Glomerular endothelial cell (primary cell): ENCODE data around the gene LBH. TPM values are rescaled to one million over a fixed set of nuclear protein-coding genes. Genes with fewer than 3 reads are reported as not detected.
A peak's percentile ranks its signal among the peaks of the same experiment; 100 is the strongest.

ENCODE experiments used
- DNase-seq: peaks from one replicate; pipeline ENCODE4 v3.0.0-alpha.2; 2011; ENCODE audit warnings: low read depth, low spot score; ENCODE audit errors: extremely low read depth
- total RNA-seq: library from RNA; depleted of rRNA; stranded (reverse); fragments of >200 nt; gene quantifications from 2 replicates; pipeline ENCODE4 v1.2.3, GENCODE V29; 2015

Gene LBH
- 21.4 and 23.0 TPM in 2 replicates for total RNA-seq

DNA sequence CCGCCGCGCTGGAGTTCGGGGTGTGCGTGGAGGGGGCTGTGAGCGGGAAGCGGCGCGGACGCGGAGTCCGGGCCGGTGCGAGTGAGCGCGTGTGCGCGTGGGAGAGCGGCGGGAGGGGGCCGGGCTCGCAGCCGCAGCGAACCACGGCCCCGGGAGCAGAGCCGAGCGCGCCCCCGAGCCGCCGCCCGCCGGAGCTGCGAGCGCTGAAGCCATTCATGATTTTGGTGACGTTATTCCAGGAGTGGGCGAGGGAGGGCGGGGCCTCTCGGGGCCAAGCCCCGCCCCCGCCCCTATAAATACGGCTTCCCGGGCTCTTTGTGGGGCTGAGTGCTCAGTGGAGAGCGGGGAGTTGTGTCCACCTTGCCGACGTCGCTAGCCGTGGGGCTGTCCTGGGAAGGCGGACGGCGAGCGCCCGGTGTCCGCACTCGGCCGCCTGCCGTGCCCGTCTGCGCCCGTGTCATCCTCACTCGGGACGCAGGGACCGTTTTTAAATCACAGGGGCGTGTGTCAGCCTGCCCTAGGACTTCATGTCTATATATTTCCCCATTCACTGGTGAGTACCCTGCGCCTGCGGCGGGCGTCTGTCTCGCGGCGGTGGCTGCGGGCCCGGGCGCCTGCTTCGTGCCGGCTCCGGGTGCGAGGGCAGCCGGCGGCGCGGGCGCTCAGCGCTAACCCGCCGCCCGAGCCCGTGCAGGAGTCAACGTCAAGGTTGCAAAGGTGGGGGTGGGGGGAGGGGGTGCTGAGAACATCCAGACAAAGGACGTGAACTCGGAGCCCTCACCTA lies at the start of gene LBH:
LBH (plus strand) TSS at position 323 of the 784 bp plus-strand sequence; CDS start at position 528, 205 bp downstream.
- DNase-seq, result no peak

DNA sequence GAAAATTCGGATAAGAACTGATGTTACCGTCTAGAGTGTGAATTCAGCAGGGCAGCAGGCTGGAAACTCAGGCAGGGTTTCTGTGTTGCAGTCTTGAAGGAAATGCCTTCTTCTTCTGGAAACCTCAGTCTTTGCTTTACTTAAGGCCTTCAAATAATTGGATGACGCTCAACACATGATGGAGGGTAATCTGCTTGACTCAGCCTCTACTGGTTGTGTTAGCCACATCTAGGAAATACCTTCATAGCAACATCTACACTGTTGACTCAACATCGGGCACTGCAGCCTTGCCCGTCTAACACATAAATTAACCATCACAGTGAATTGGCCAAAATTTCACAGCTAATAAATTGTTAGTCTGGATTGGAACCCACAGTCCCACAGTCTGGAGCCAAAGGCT lies 47.3 kb upstream of the LBH start:
- no peak for DNase-seq

DNA sequence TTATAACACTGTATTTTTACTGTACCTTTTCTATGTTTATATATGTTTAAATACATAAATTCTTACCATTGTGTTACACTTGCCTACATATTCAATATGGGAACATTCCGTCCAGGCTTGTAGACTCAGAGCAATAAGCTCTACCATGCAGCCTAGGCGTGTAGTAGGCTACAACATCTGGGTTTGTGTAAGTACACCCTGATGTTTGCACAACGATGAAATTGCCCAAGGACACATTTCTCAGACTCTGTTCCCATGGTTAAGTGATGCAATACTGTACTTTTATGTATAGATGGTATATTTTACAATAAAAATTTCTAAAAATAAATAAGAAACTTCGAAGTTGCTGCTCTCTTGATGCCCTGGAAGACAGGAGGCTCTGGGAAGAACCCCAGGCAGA lies 46.2 kb upstream of the LBH start:
- no peak for DNase-seq

DNA sequence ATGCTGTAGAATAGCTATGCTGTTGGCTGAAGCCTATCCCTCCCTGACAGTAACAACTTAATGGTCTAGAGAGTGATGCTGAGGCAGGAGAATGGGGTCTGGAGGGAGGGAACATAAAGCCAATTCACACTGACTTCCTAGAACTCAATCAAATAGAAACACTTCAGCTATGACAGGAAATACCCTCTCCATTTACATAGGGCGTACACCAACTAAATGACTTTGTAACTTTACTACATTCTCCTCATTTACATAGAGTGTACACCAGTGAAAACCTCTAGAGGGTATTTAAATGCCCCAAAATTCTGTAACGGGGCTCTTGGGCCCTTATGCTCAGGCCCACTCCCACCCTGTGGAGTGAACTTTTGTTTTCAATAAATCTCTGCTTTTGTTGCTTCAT lies 43.0 kb upstream of the LBH start:
- DNase-seq, result no peak

DNA sequence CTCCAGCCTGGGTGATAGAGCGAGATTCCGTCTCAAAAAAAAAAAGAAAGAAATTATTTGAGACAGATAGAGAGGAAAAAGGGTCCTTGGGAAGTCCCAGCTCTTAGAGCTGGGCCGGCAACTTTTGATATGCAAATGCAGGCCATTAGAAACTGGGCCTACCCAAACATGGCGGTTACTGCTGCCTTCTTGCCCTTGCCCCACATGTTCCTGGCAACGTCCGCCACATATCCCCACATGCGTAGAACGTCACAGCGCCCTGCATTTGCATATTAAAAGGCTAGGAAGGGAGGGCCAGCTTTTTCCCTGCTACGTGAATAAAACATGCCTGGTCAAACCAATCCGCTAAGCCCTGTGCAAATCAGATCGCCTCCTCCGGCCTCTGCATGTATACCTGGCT lies 40.7 kb upstream of the LBH start:
- no peak for DNase-seq

DNA sequence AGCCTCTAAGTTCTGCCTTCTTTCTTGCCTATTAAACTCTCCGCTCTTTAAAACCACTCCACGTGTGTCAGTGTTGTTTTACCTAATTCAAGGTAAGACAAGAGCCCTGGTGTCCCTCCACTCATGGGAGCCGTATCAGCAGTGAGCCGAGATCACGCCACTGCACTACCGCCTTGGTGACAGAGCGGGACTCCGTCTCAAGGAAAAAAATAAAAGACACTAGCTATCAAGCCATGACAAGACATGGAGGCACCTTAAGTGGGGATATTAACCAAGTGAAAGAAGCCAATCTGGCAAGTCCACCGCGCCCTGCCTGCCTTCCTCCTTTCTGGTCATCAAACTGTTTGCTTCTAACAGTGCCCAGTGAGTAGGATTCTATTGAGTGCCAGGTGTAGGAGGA lies 40.2 kb upstream of the LBH start:
- no peak for DNase-seq

DNA sequence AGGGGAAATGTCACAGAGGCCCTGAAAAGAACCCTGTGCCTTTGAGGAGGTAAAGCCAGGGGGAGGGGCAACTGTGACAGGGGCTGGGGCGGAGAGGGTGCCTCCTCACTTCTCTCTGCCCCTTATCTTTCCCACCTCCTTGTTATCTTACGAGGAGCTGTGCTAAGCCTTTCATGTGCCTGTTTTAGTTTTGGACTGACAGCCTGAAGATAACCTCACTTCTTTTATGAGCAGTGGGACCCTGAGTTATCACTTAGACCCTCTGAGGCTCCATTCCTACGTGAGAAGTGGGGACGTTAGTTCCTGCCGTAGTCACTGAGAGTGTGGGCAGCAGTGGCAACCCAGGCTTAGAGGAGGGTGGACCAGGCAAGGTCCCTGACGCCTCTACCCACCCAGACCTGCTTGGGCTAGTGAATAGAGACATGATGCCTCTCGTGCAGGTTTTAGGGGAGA lies 39.5 kb upstream of the LBH start:
- DNase-seq, result no peak

DNA sequence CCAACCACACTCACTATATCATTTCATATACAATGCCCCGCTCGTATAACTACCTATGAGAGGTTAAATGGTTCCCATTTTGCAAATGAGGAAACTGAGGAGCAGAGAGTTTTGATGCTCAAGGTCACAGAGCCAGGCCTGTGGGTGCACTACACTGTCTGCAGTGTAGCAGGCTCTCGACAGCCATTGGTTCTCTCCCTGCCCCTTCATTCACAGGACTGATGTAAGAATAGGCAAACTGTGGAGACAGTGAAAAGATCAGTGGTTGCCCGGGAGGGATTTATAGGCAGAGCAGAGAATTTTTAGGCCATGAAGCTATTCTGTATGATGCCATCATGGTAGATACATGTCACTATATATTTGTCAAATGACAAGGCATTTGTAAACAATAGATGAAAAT lies 39.0 kb upstream of the LBH start:
- DNase-seq, result no peak

DNA sequence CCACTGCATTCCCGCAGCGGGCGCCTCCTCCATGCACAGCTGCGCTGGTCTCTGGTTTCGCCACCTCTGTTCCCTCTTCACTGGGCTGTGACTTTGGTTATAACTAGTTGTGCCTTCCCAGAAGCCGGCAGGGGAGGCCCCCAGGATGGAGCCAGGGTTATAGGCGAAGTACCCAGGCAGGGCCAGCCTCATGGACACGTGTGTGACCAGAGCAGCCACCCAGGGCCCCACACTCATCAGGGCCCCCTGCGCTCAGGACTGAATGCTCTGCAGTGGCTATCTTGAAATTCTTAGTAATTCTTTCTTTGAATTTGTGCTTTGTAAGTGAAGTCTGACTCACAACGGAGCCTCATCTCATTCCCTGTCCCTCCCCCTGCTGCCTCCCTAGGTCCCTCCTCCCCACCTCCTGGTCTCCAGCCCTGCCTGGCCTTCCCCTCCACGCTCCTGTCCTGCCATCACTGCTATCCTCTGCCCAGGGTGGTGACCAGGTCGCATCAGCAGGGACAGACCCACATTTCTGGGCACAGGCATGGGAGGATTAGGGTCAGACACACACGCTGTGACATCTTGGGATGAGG lies 38.1 kb upstream of the LBH start:
- DNase-seq, result no peak

DNA sequence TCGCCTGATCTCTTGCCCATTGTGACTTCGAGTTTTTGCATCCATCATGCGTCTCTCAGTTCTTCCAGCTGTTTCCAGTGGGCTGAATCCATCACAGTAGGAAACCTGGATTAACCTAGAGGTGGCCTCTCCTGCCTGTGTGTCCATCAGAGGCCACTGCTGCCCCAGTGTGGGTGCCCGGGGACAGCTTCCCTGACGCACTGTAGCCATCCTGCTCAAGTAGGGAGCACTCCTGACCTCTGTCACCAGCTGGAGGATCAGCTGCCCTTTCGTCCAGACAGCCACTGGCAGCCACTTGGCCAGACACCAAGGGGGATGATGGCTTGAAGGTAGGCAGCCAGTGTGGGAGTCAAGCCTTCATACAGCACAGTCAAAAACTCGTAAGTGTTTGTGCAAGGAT lies 36.9 kb upstream of the LBH start:
- no peak for DNase-seq

DNA sequence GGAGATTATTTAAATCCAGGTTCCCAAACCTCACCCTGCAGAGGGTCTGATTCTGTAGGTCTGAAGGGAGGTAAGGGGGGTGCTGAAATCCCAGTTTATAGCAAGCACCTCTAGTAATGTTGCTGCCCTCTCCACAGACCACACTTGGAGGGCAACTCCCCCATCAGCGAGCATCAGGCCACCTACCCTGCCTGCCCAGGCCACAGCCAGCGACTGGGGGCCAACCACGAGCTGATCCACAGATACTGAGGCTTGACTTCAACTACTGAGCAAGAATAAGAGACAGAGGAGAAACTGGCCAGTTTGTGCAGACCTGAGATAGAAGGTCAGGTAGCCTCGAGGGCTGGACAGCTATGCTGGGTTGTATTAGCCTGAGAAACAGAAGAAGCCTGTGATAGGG lies 36.3 kb upstream of the LBH start:
- DNase-seq, result no peak

DNA sequence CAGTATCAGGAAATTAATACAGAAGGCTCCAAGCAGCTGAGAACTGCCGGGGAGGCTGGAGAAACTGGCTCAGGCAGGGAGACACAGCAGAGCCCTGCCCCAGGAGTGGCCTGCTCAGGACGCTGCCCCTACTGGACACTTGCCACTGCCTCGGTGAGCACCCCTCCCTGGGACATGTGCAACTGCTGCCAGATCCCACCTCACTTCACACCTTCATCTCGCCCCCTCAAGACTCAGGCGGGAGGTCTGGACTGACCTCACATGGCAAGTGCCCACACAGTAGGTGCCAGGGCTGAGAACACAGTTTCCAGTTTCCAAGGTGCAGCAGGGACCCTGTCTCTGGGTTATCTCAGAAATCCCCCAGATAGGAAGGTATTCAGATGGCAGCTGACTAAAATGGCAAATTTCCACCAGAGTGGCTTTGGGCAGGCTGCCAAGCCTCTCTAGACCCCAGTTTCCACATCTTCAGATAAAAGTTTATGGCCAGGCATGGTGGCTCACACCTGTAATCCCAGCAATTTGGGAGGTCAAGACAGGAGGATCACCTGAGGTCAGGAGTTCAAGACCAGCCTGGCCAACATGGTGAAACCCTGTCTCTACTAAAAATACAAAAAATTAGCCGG lies 33.7 kb upstream of the LBH start:
- no peak for DNase-seq

DNA sequence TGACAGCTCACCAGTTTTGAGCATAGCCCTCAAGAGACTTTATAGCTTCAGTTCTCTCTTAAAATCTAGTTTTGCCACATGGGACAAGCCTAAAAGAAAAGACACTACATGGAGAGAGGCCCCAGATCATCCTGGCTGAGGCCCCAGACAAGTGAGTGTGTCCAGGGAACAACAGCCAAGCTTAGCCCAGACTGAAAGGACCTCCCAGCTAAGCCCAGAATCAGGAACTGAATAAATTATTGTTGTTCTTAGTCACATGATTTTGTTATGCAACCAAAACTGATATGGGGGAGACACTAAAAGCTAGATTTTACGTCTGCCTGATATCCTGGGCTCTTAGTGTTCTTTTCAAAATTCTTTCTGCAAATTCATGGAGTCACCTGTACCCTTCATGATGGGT lies 29.3 kb upstream of the LBH start:
- DNase-seq, result no peak

DNA sequence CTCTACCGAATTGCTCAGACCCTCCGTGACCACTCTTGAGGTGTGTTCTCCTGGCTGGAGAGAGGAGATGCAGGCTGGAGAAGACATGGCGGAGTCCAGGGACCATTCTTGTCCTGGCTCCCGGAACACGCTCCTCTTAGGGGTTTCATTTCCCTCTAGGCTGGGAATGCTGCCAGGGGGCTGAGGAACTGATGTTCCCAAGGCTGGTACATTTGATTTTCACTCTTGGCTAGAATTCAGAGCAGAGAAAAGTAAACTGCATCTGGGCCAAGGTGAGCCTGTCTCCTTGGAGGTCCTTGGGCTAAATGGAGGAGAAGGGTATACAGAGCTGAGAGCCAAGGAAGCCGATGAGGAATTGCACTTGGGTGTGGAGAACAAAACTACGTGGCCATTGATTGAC lies 28.2 kb upstream of the LBH start:
- DNase-seq, result no peak

DNA sequence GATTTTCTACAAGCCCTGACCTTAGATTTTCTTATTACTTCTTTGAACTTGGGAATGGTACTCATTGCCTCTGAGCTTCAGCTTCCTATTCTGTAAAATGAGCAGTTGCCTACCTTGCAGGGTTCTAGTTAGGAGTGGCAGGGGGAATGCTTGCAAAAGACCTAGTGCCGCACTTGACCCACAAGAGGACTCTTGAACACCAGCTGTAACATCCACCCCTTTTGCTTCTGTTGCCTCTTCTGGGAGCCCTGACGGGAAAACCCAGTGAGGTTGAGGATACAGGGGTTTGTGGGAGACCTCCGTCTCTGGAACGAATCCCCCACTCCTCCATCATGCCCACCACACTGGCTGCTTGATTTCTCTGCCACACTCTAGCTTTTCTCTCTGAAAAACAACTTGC lies 27.1 kb upstream of the LBH start:
- DNase-seq, result no peak

DNA sequence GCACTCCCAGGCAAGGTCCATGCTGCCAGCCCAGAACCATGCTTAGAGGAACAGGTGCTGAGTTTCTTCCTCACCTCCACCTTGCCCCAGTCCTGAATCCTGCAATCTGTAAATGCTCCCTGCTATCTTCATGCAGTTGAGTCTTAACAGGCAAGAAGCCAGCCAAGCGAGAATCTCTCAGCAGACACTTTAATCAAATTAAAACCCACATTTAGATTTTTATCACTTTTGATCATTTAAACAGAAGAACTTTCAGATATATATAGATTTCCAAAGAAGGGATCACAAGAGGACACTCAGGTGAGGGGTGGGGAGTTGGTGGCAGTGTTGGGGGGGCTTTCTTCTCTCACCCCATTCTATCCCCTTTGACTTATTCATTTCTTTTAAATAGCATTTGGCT lies 25.9 kb upstream of the LBH start:
- DNase-seq, result no peak

DNA sequence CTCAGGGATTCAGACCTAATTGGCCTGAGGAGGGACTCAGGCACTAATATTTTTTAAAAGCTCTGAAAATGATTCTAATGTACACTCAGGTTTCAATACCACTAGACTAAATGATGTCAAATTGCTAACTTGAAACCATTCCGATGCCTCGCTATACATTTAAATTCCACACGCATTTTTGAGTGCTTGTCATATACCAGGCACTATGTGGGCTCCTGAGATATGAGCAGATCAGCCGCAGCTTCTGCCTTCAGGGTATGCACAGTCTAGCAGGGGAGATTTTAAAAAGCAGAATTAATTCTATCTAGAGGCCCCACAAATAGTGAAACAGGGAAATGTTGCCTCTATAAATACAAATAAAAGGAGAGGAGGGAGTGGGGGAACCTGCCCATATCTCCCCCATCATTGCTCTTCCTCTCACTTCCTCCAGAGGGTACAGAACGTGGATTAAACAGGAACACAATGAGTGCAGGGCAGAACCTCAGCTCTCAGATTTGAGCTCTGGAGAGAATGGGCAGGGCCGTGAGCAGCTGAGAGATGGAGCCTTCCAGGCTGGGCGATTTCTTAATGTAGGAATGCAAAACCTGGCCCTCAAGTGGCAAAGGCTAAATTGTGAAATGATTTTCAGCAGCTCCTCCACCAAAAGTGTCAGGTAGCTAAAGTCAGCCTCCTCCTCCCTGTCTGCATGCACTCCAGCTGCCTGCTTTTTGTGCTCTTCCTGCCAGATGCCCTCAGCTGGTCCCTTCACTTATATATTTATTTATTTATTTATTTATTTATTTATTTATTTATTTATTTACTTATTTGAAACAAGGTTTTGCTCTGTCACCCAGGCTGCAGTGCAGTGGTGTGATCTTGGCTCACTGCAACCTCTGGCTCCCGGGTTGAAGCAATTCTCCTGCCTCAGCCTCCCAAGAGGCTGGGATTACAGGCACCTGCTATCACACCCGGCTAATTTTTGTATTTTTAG lies 24.6 kb upstream of the LBH start:
- no peak for DNase-seq

DNA sequence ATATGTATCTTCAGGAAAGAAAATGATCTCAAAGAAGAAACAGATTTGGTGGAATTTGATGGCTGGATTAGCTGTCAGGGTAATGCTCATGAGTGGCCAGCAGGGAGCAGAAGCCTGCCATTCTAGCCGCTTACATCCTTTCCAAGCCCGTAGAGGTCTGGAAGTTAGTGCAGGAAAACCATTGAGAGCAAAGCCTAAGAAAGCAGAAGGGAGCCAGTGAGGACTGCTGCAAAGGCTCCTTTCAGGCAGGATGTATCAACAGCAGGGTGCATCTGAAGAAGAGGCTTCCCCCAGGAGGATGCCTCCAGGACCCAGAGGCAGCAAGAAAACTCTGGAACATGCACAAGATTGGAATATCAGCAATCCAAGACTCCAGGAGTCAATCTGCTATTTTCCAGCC lies 22.9 kb upstream of the LBH start:
- peak; percentile 50 for DNase-seq

DNA sequence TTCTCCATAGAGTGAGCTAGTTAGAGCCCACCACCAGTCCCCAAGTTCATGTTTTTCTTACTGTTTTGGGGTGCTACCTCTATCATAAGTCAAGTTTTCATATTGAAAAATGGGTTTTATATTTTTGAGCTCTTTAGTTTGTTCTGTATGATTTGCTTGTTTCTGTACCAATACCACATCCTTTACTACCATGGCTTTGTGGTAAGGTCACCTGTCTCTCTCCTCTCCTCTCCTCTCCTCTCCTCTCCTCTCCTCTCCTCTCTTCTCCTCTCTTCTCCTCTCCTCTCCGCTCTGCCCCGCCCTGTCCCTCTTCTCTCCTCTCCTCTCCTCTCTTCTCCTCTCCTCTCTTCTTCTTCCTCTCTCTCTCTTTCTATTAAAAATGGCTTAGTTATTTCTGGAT lies 22.1 kb upstream of the LBH start:
- no peak for DNase-seq

DNA sequence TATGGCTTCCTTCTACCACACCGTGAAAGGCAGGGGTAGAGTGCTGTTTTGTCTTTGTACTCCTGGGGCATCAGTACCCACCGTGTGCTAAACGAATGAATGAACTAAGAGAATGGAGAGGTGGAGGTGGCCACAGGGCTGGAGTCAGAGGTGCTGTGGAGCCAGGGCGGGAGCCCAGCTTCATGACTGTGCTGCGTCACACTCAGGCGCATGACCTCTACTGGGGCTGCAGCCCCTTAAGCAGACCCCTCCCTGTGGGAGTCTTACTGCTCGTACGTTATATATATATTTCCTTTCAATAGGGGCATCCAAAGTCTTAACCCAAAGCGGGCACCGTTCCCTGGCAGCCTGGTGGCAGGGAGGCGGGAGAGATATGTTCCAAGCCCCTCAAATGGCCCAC lies 18.0 kb upstream of the LBH start:
- DNase-seq, result no peak

DNA sequence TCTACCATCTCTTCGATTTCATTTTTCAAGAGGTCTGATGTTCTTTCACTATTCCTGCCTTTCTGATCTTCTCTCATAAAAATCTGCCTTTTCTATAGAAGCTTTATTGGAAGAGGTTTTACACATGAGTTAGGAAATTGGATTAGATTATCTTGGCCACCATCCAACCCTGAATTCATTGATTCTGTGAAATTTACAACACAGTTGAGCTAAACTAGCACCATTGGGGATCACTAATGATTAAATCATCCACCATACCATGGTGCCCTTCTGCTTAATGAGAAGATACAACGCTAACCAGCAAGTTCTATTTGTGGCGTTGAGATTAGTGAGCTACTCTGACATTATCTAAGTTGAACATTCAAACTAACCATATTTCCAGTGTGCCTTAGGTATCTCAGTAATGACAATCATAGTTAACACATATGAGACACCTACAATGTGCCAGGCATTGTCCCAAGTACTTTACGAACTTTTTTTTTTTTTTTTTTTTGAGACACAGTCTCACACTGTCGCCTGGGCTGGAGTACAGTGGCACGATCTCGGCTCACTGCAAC lies 17.3 kb upstream of the LBH start:
- no peak for DNase-seq
